NCI-H82 treated with DMSO at 0.1 percent for 48 hours (cell line): Measurements from ENCODE around the gene MAP3K14.

ENCODE experiments used
- DNase-seq: peaks from one replicate; lab custom pipeline; 2025; ENCODE audit not compliant: unreplicated experiment; lab: John Stamatoyannopoulos, UW

Gene MAP3K14

GRCh38 chr17:45339646-45340605 lies 23.1 kb upstream of the MAP3K14 start:
- no peak for DNase-seq

GRCh38 chr17:45338996-45339535 lies 22.2 kb upstream of the MAP3K14 start:
- DNase-seq: no peak

- no peak for DNase-seq
These were observed 21.4 kb upstream of the MAP3K14 start for GRCh38 chr17:45338023-45338781.

- no peak for DNase-seq
These were observed 19.8 kb upstream of the MAP3K14 start for GRCh38 chr17:45336390-45337182.

- DNase-seq: no peak
These were observed 18.9 kb upstream of the MAP3K14 start for GRCh38 chr17:45335721-45336120.

GRCh38 chr17:45334701-45335677 lies 18.2 kb upstream of the MAP3K14 start:
- no peak for DNase-seq

- DNase-seq: no peak
These were observed 17.4 kb upstream of the MAP3K14 start for GRCh38 chr17:45334231-45334630.

GRCh38 chr17:45333702-45334092 lies 16.9 kb upstream of the MAP3K14 start:
- no peak for DNase-seq

- no peak for DNase-seq
These were observed 16.3 kb upstream of the MAP3K14 start for GRCh38 chr17:45332989-45333701.

- no peak for DNase-seq
These were observed 15.7 kb upstream of the MAP3K14 start for GRCh38 chr17:45332505-45332904.

GRCh38 chr17:45326626-45327025 lies 9.8 kb upstream of the MAP3K14 start:
- peak; percentile 53 for DNase-seq

GRCh38 chr17:45325810-45326209 lies 9.0 kb upstream of the MAP3K14 start:
- no peak for DNase-seq

- DNase-seq: no peak
These were observed 7.5 kb upstream of the MAP3K14 start for GRCh38 chr17:45324336-45324735.

GRCh38 chr17:45322168-45322567 lies 5.3 kb upstream of the MAP3K14 start:
- DNase-seq: no peak

- DNase-seq: no peak
These were observed 4.2 kb upstream of the MAP3K14 start for GRCh38 chr17:45320931-45321461.

GRCh38 chr17:45320349-45320930 lies 3.6 kb upstream of the MAP3K14 start:
- no peak for DNase-seq

- DNase-seq: no peak
These were observed 2.5 kb upstream of the MAP3K14 start for GRCh38 chr17:45319239-45319703.

GRCh38 chr17:45318561-45319230 lies 1.9 kb upstream of the MAP3K14 start:
- no peak for DNase-seq
